GM18498 (cell line): Measurements from ENCODE around the gene BCL11B.

Experiments
- ATAC-seq: cut with Tn5 transposase; IDR thresholded peaks from one replicate; pipeline ENCODE4 v1.9.1; 2021; ENCODE audit warnings: mild to moderate bottlenecking, moderate library complexity; ENCODE audit not compliant: unreplicated experiment

Gene BCL11B

GRCh38 chr14:99256483-99256874 is 15.5 kb downstream of the BCL11B start:
- no peak for ATAC-seq

- ATAC-seq = no peak
Measured at GRCh38 chr14:99255621-99256482, 16.1 kb downstream of the BCL11B start.

DNA sequence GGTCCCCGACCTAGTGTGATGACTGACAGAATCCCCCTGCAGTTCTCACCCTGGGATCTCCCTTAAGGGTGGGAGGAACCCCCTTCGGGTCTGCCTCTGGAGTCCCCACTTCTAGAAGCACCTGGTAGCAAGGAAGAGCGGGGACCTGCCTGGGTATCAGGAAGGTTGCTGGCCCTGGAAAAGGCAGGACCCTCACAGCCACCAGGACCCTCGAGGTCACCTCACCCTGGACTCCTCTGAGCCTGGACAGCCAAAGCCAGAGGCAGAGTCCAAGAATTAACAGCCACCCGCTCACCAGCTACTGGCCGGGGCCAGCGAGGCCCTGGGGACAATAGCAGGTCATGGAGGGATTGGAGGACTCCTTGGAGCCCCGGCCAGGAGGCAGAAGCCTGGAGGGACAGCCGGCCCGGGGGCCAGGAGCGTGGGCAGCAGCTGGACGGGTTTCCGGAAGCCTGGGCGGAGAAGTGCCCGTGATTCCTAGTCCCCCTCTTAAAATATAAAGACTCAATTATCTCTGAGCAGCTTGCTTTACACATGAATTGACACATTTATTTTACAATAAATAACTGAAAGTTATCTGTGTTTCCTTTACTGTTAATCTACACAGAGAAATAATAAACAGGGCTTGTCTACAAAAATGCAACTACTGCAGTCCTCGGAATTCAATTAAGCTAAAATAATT is 17.5 kb downstream of the BCL11B start:
- ATAC-seq = no peak

DNA sequence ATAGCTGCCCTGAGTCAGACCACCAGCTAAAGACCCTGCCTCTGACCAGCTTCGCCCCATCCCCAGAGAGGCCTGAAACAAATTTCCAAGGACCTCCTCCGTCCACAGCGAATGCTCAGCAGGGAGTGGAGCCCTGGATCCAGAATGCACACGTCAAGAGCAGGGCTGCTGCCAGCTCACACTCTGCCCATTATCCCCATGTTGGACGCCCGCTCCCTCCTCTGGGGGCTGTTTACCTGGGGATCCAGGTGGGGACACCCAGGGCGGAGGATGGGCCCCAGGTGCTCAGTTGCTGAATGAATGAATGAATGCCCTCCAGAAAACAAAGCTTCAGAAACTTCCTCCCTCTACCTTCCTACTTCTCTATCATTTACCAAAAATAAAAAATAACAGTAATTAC is 18.1 kb downstream of the BCL11B start:
- no peak for ATAC-seq

GRCh38 chr14:99252940-99253868 is 18.8 kb downstream of the BCL11B start:
- ATAC-seq = no peak

DNA sequence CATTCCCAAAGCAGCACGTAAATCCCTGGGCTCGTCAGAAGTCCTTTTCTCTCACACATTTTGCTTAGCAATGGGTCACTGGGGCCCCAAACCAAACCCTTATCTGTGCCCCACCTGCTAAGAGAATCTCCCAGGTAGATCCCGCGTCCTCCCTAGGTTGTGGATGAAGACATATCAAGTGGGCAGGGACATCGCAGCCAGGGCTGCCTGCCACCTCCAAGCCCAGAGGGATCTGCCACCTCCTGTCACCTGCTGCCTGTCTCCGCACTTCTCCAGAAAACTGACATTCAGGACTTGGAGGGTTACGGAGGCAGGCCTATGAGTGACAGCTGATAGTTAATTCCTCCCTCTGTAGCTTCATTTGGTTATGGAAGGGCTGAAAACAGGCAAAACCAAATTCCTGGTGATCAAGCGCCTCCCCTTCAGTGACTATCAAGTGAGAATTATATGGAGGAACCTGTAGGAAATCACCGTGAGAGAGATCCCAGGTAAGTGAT is 19.5 kb downstream of the BCL11B start:
- ATAC-seq = no peak

- ATAC-seq = no peak
Measured at GRCh38 chr14:99251721-99252120, 20.3 kb downstream of the BCL11B start.

- ATAC-seq = no peak
Measured at GRCh38 chr14:99250636-99251208, 21.3 kb downstream of the BCL11B start.

DNA sequence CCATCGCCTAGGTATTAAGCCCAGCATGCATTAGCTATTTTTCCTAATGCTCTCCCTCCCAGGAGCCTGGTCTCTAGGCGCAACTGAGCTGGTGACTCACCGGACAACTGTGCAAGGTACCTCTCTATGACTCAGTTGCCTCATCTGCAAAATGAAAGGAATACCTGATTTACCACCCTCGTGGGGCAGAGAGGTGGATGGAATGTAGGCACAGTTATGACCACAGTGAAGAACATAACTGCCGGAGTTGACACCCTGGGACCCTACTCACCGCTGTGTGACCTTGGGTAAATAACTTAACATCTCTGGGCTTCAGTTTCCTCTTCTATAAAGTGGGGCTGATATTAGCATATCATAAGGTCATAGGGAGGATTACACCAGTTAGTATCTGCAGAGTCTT is 22.6 kb downstream of the BCL11B start:
- no peak for ATAC-seq

DNA sequence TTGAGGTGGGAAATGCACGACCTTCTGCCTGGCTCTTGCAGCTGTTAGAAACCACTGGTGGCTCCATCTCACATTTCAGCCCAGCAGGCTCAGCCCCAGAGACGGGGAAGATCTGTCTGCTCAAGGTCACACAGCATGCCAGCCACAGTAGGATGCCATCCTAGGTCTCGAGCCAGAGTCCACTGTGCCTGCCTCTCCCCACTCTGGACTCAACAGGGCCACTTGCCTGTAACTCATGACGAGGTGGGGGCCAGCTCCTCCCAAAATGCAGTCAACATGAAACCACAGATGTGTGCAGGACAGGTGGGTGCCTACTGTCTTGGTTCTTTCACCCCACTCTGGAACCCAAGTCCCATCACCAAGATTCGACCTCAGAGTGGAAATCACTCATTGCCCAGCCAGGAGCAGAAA is 23.2 kb downstream of the BCL11B start:
- ATAC-seq = no peak

DNA sequence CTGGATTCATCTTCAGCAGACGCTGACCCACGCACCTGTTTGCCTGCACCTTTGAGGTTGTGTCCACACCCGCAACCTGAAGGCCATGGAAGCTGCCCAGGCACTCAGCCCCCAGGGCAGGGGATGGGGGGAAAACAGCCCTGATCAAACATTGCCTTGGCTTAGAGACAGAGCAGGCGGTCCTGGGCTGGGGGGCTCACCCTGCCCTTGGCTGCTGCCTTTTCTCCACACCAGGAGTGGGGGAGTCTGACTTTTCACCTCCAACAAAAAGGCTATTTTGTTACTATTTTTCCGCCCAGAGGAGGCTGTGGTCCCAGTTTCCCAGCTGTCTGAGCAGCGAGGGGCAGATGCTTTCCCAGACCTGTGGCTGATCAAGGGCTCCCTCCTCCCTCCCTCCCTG is 24.2 kb downstream of the BCL11B start:
- ATAC-seq = no peak

DNA sequence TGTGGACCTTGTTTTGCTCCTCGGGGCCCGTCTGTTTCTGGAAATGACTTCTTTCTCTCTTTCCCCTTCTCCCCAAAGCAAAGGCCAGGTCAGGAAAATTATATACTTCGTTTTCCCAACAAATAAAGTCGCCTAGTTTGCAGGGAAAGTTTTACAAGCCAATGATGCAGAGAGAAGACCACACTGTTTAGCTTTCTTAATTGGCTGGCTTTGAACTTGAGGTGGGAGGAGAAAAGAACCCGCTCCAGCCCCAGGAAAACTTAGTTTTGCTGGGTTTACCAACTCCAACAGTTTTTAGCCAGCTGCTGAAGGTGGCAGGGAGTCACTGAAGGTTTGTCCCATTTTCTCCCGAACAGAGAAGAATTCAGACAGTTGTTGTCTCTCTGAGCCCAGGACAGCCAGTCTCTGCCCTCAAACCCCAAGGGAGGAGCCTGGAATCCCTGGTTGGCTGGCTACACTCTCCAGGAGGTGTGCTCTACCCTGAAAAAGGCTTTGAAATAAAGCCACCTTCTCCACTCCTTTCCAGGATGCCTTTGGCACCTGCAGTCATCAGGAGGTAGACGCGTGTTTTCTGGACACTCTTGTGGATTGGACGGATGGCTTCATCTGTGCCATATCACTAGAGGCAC is 24.8 kb downstream of the BCL11B start:
- no peak for ATAC-seq

- no peak for ATAC-seq
Measured at GRCh38 chr14:99246536-99247097, 25.4 kb downstream of the BCL11B start.

DNA sequence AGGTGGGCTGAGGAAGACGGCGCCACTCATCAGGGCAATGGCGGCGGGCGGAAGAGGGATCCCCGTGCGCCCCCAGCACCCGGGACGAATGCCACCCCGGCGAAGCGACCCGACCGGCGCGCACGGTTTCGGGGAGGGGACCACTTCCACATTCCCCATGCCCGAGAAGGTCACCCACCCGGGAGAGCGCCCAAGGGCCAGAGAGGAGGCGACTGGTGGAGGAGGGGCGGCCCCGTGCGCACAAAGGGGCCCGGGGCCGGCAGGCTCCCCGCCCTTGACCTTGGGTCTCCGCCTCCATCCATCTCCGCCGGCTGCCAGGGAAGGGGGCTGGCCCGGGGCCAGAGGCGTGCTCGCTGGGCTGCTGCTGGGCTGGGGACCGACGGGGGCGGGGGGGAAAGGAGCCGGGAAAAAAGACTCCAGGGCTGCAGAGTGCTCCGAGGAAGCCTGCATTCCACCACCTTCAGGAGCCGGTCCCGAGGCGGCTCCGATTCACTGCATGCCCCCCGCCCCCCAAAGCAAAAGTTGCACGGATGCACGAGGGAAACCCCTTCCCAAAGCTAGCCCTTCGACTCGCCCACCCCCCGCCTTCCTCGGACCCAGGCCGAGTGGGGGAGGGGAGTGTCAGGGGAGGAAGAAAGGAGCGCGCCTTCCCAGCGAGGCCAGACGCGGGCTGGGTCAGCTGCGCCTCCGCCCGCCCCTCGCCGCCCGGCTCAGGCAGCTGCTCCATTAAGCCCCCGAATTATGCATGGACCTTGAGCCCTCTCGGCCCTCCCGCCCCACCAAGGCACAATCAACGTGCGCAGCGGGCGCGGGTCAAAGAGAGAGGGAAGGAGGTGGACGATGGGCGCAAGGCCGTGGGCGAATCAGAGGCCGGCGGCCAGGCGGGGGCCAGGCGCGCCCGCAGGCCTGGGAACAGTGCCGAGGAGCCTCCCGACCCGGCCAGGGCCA is 26.2 kb downstream of the BCL11B start:
- no peak for ATAC-seq

DNA sequence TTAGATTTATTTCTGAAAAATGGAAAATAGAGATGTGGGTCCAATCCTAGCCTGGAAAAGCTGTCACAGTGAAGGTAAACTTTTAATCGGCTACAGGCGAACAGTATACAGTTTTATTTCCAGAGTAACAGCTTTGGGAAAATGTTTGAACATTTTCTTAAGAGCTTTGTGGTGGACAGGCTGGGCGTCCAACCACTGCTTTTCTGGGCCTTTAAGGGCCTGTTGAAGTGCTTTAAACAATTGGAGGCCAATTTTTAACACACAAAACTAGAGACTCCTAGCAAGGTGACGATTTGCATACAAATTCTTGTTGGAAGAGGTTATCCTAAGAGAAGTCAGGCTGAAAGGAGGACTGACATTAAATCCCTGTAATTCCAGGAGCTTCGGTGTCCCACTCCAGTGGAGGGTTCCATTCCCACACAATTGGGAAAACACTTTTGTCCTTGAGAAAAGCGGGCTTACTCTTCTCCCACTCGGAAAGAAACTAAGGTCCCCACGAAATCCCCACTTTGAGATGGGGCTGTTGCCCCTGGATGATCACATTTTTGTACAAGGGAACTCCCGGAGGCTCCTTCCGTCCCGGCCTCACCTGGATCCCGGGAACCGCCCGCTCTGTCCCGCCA is 26.9 kb downstream of the BCL11B start:
- no peak for ATAC-seq

DNA sequence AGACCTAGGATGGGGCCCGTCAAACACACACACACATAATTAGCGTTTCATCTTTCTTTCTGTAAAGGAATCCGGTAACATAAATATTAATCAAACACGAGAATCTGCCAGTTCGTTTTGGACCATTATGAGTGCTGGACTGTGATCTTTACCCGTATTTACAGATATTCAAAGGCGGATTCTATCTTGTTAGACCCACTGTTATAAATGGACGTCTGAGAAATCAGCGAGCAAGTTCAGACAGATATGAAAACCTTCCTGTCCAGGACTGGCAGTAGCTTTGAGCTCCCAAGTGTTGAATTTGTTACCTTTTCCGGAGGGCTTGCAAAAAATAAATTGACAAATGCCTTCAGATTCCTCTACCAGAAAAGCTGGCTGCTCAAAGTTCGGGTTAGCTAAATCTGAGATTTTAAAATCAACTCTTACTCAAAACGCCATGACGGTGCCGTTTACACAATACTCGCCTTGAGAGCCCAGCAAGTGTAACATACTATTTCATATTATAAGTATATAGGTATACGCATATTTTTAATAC is 27.6 kb downstream of the BCL11B start:
- ATAC-seq = no peak

DNA sequence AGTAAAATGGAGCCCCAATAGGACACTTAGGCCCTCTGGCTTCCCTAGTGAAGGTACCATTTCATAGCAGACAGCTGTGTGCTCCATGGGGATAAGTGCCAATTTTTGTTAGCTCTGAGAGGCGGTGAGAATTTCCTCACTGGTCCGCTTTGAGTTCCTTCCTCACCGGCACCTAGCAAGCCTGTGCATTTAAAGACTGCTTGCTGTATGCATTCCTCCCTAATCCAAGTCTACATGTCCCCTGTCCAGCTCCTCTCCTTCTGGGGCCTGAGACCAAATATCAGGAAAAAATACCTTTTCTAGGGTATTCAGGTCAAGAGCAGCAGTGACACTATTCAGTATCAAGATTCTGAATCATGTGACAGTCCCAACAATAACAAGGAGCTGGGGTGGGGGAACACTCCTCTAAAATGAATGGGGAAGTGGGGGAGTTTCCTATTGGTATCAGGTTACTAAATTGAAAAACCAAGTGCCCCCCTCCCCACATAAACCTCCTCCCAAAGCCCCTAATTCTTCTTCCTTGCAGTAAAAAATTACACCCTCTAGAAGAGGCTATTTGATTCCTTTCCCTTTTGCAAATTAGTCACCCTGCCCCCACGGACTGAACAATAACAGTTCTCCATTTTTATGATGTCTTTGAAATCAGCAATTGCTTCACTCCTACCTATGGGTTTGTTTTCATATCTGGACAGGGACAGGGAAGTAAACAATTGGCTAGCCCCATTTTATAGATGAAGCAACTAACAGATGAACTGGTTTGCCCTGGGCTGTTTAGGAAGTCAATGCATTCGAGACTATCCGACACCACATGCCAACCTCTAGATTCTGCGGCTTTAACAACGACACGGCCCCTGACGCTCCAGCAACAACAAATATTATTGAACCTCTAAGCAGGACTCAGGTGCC is 28.9 kb downstream of the BCL11B start:
- no peak for ATAC-seq
